Activated CD8-positive, alpha-beta T cell treated with anti-CD3 and anti-CD28 coated beads for 36 hours (primary cell): ENCODE results near the gene TJP3. TPM values are rescaled to one million over a fixed set of nuclear protein-coding genes. Genes with fewer than 3 reads are reported as not detected.

Experiments
- ATAC-seq: fragments of 200-7000 bp; cut with Tn5 transposase; one replicate; pipeline ENCODE4 v1.10.0; 2021; ENCODE audit warnings: mild to moderate bottlenecking, moderate library complexity
- CTCF ChIA-PET: fragments of 350-600 bp; sonication (Branson Sonifier 250); formaldehyde crosslinking; loops from one replicate; lab custom pipeline; 2021; ENCODE audit warnings: antibody characterized with exemption; lab: Charles Lee
- POLR2A ChIA-PET: fragments of 350-600 bp; sonication (Branson Sonifier 250); formaldehyde crosslinking; loops from one replicate; lab custom pipeline; 2021; ENCODE audit warnings: antibody characterized with exemption; lab: Charles Lee
- DNase-seq: peaks from one replicate; pipeline ENCODE4 v3.0.0-alpha.2; 2020
- H3K27ac Mint-ChIP-seq: one replicate; pipeline ENCODE4 v1.8.0; 2021; ENCODE audit warnings: mild to moderate bottlenecking, mixed read lengths
- H3K27me3 Mint-ChIP-seq: one replicate; pipeline ENCODE4 v1.8.0; 2021; ENCODE audit warnings: mixed read lengths
- H3K36me3 Mint-ChIP-seq: one replicate; pipeline ENCODE4 v1.8.0; 2021; ENCODE audit warnings: low read depth, mixed read lengths
- H3K4me1 Mint-ChIP-seq: one replicate; pipeline ENCODE4 v1.8.0; 2021; ENCODE audit warnings: low read depth, mixed read lengths
- H3K4me3 Mint-ChIP-seq: one replicate; pipeline ENCODE4 v1.8.0; 2021; ENCODE audit warnings: mild to moderate bottlenecking, moderate library complexity, mixed read lengths
- H3K9me3 Mint-ChIP-seq: one replicate; pipeline ENCODE4 v1.8.0; 2021; ENCODE audit warnings: mixed read lengths
- intact Hi-C: fragments of 100-400 bp; cut with micrococcal nuclease; formaldehyde crosslinking; loops from one replicate; pipeline ENCODE4 v1.10.0; 2022
- total RNA-seq, 2 experiments: library from RNA; stranded (reverse); gene quantifications; one replicate each; pipeline ENCODE4 v1.2.3, GENCODE V29; 2021
- TF ChIP-seq, protein P1 (sequence below): fragments of 200-600 bp; IDR thresholded peaks from one replicate; pipeline ENCODE4 v1.8.0; 2022; ENCODE audit warnings: antibody characterized with exemption, mild to moderate bottlenecking

TJP3 gene
- total RNA-seq, 2 experiments from 2014 or later, result 0.69 to 2.4 TPM

DNA sequence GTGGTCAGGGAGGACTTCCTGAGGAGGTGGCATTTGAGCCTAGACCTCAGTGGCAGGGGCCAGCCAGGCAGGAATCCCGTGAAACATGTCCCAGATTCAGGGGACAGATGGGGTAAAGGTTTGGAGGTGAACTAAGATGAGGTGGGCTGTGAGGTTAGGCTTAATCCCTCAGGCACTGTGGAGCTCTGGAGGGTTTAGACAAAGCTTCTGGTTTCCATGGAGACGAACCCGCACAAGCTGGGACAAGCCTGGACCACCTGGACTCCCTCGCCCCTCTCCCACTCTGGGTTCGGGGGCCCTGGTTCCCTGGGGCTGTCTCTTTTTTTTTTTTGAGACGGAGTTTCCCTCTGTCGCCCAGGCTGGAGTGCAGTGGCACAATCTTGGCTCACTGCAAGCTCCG is 15.7 kb downstream of the TJP3 start:
- CTCF ChIA-PET, result interaction anchor here (1.3 kb wide), 1 partner anchor 17 kb away, joined by 3 read pairs; no protein-coding TSS in a partner anchor

DNA sequence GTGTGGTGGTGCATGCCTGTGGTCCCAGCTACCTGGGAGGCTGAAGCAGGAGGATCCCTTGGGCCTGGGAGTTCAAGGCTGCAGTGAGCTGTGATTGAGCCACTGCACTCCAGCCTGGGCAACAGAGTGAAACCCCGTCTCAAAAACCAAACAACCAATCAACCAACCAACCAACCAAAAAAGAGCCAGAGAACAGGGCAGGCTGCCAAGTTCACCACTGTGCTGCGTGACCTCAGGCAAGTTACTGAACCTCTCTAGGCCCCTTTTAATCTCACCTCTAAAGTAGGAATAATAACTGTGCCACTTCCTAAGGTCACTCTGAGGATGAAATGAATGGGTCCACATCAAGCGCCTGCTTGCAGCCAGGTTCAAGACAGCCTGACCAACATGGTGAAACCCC is 16.9 kb downstream of the TJP3 start:
- Mint-ChIP-seq H3K36me3 (no peaks in the 10 kb centered on the region), H3K27me3 (peaks cover 9% of the 10 kb centered on the region), H3K9me3 (no peaks in the 10 kb centered on the region), H3K4me1 (peaks cover 6% of the 10 kb centered on the region), H3K4me3 (no peak overlapping the region), H3K27ac (no peak overlapping the region)
- intact Hi-C loops, result no loop called here
- DNase-seq, result no peak
- no peak for ATAC-seq
- TF ChIP-seq, protein P1, sequence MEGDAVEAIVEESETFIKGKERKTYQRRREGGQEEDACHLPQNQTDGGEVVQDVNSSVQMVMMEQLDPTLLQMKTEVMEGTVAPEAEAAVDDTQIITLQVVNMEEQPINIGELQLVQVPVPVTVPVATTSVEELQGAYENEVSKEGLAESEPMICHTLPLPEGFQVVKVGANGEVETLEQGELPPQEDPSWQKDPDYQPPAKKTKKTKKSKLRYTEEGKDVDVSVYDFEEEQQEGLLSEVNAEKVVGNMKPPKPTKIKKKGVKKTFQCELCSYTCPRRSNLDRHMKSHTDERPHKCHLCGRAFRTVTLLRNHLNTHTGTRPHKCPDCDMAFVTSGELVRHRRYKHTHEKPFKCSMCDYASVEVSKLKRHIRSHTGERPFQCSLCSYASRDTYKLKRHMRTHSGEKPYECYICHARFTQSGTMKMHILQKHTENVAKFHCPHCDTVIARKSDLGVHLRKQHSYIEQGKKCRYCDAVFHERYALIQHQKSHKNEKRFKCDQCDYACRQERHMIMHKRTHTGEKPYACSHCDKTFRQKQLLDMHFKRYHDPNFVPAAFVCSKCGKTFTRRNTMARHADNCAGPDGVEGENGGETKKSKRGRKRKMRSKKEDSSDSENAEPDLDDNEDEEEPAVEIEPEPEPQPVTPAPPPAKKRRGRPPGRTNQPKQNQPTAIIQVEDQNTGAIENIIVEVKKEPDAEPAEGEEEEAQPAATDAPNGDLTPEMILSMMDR, result no peak
- CTCF ChIA-PET, result interaction anchor here (0.6 kb wide), 1 partner anchor 34 kb away, joined by 3 read pairs; no protein-coding TSS in a partner anchor
- POLR2A ChIA-PET, result interaction anchor here (0.7 kb wide), 1 partner anchor 58 kb away, joined by 4 read pairs; no protein-coding TSS in a partner anchor

More for the DNA sequence above, 15.7 kb downstream of the TJP3 start:
- DNase-seq, result no peak
- H3K4me3 Mint-ChIP-seq, result no peak overlapping the region
- intact Hi-C loops, result no loop called here
- no peak overlapping the region for H3K27ac Mint-ChIP-seq
- H3K27me3 Mint-ChIP-seq, result peaks cover 13% of the 10 kb centered on the region
- TF ChIP-seq, protein P1, result no peak
- no peaks in the 10 kb centered on the region for H3K36me3 Mint-ChIP-seq
- peaks cover 6% of the 10 kb centered on the region for H3K4me1 Mint-ChIP-seq
- no peaks in the 10 kb centered on the region for H3K9me3 Mint-ChIP-seq
- POLR2A ChIA-PET, result no interaction called here
- no peak for ATAC-seq

DNA sequence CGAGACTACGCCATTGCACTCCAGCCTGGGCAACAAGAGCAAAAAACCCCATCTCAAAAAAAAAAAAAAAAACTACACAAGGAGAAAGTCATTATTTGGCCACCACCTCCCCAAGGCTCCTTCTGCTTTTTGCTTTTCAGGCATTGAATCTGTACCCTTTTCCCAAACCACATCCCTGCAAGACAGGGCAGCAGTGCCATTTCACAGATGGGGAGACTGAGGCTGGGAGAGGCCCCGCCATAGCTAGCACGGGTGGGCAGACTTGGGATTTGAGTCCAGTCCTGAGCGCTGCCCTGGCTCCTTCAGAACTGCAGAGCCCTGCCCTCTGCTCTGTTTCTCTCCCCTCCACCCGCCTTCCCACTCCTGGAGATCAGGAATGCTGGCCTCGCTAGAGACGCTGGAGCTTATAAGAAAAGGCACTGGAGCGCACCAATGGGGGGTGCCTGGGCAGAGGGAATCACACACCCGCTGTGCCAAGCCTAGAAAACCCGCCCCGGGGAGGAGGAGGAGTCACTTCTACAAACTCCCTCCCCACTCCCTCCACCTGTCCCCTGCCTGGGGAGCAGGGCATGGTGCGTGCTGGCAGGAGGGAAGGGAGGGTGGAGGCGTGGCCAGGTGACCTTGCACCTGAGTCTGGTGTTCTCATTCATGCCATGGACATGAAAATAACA is 17.6 kb downstream of the TJP3 start:
- ATAC-seq, result no peak

DNA sequence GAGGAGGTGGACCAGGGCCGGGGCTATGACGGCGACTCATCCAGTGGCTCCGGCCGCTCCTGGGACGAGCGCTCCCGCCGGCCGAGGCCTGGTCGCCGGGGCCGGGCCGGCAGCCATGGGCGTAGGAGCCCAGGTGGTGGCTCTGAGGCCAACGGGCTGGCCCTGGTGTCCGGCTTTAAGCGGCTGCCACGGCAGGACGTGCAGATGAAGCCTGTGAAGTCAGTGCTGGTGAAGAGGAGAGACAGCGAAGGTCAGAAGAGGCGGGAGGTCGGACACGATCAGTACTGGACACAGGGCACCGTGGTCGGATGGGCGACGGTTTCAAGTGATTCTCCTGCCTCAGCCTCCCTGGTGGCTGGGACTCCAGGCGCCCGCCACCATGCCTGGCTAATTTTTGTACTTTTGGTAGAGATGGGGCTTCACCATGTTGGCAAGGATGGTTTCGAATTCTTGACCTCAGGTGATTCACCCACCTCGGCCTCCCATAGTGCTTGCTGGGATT is 22.3 kb downstream of the TJP3 start:
- Mint-ChIP-seq H3K9me3 (no peaks in the 10 kb centered on the region), H3K36me3 (no peaks in the 10 kb centered on the region), H3K27ac (no peak overlapping the region), H3K4me3 (no peak overlapping the region), H3K27me3 (no peaks in the 10 kb centered on the region), H3K4me1 (no peaks in the 10 kb centered on the region)
- no peak for DNase-seq
- intact Hi-C loops, result no loop called here
- CTCF ChIA-PET, result no interaction called here
- TF ChIP-seq, protein P1, result no peak
- POLR2A ChIA-PET, result no interaction called here
- ATAC-seq, result no peak

More for the DNA sequence above, 17.6 kb downstream of the TJP3 start:
- Mint-ChIP-seq H3K4me1 (peaks cover 6% of the 10 kb centered on the region), H3K9me3 (no peaks in the 10 kb centered on the region), H3K36me3 (no peaks in the 10 kb centered on the region), H3K27me3 (peaks cover 9% of the 10 kb centered on the region), H3K27ac (no peak overlapping the region), H3K4me3 (no peak overlapping the region)
- DNase-seq, result no peak
- ChIA-PET POLR2A (interaction anchor here (0.7 kb wide), 1 partner anchor 58 kb away, joined by 4 read pairs; no protein-coding TSS in a partner anchor), CTCF (interaction anchor here (0.6 kb wide), 1 partner anchor 74 kb away, joined by 3 read pairs; no protein-coding TSS in a partner anchor)
- intact Hi-C loops, result no loop called here
- TF ChIP-seq, protein P1, result no peak

DNA sequence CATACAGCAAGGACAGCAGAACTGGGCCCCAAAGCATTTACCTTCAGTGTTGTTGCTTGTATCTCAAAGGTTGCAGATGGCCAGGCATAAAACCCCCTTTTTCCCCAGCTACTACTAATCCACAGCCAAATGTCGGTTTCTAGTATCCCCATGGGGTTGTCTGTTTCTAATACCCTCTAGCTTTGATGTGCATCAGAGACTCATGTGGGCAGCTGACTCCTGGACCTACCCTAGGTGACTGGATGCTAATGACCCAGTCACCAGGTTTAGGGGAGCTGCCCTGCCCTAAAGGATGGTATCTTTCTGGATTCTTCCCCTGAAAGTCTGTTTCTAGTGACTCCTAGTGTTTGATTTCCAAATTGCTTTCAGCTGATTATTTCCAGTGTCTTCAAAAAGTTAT is 23.9 kb downstream of the TJP3 start:
- ChIA-PET POLR2A (interaction anchor here (1.0 kb wide), 1 partner anchor 24 kb away, joined by 3 read pairs; no protein-coding TSS in a partner anchor), CTCF (no interaction called here)
- ATAC-seq (no peak), DNase-seq (no peak)
- intact Hi-C loops, result no loop called here
- Mint-ChIP-seq H3K27me3 (no peaks in the 10 kb centered on the region), H3K9me3 (no peaks in the 10 kb centered on the region), H3K36me3 (no peaks in the 10 kb centered on the region), H3K4me3 (no peak overlapping the region), H3K4me1 (no peaks in the 10 kb centered on the region), H3K27ac (no peak overlapping the region)
- TF ChIP-seq, protein P1, result no peak
